ENCODE measurements around the gene SHB.
"Not testable (repeated sequence)": the region's sequence is repeated elsewhere in the genome, so short reads cannot be mapped to it uniquely, and the experiment has no call there.

Gene SHB

GRCh38 chr9:38045939-38046338 lies 23.1 kb downstream of the SHB start:
- in situ Hi-C loops (cut with MboI; ENCODE audit: low sequenced_read_pairs), result not testable (repeated sequence)

DNA sequence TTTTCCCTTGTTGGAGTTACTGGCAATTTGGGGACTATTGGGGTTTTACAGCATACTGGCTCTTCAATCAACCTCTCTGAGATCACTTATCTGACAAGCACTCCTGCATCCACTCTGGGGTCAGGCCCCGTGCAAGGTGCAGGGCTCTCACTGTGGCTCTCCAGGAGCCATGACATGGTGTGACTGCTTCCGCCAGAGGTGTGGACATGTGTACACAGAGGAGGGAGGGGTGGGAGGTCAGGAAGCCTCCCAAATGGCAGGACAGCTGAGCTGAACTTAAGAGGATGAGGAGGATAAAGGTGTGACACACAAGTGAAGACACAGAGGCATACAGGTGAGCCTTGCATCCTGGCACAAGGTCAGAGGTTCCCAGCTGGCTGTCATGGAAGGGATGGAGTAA lies 24.3 kb downstream of the SHB start:
- in situ Hi-C loops (cut with MboI; ENCODE audit: low sequenced_read_pairs), result no loop called here

GRCh38 chr9:38043931-38044623 lies 24.9 kb downstream of the SHB start:
- in situ Hi-C loops (cut with MboI; ENCODE audit: low sequenced_read_pairs), result no loop called here

DNA sequence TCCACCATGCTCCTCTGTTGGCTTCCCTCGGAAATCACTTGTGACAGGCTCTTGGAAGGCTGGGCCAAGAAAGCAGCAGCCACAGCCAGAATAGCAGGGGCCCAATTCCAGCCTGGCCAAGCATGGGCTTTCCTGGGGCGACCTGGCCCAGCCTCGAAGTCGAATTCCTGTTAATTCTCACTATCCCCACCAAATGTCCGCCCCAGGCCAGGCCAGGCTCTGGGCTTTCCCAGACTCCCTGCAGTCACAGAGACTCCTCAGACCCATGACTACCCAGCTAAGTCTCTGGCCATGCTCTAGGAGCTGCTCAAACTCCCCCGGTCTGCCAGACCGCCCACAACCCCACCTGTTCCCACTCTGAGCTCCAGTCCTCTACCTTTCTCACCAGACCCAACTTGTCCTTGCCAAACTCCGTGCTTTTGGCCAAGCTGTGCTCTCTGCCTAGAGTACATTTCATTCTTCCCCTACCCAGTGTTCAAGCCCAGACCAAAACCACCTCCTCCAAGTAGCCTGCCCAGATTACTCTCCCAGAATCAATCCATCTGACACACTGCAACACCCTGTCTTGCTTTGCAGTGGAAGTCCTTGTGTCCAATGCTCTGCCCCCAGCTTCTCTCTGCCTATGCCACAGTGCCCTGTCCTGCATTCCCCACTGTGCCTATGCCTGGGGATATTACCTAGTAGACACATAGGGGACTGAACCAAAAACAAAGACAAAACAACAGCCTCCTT lies 26.2 kb downstream of the SHB start:
- in situ Hi-C loops (cut with MboI; ENCODE audit: low sequenced_read_pairs), result no loop called here

DNA sequence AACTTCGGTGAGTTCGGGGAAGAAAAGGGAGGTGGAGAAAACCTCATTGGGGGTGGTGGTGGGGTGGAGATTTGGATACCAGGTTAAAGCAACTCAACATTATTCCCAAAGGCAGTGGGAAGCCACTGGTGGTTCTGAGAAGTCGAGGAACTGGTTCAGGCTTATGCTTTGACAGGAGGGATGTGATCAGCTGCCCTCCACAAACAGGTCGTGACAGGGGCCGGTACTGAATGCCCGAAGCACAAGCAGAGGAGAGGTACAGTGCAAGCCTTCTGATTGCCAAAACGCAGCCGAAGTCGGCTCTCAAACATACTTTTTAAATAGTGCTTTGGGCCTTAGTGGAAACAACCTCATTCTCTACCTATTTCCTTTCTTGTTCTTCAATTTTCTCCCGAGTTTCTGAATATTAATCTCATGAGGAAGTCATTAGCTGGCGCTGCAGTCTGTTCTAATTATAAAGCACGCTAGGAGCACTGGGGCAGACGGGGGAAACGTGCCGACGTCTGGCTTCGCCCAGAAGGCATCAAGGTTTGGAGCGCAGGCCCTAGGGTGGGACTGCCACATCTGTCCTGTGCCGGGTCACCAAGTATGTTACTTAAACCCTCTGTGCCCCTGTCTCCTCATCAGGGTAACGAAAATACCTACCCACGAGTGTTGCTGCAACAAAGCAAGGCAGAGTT lies 27.3 kb downstream of the SHB start:
- in situ Hi-C loops (cut with MboI; ENCODE audit: low sequenced_read_pairs), result no loop called here

GRCh38 chr9:38039907-38040682 lies 28.9 kb downstream of the SHB start:
- in situ Hi-C loops (cut with MboI; ENCODE audit: low sequenced_read_pairs), result no loop called here

DNA sequence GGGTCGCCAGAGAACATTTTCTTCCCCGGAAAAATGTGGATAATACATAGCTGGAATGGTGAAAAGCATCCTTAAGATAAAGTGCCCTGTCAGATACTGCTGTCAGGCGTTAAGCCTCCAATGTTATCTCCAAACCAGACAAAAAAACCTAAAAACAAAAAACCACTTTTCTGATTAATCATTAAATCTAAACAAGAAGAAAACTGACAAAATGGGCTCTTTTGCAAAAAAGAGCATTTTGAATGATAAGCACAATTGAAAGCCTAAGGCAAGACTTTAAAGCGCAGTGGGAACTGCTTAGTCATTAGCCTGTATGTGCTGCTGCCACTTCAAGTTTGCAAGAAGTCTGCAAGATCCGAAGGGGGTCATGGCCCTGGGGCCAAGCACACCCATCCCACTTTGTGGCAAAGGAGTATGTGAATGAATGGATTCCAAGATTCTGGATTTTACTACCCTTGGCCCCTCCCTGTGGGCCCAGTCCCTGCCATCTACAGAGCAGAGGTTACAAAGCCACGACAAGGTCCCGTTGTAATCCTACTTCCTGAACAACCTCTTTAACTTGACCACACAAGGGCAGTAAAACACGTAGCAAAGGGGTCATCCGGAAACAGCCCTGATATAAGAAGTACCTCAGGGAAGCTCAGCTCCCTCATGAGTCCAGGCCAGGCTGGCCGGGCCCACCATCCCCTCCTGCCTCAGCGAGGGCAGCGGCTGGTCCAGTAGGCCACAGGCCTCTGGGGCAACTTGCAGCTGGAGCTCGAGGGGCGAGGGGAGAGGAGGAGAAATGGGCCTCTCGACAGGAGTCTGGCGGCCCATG lies 29.7 kb downstream of the SHB start:
- in situ Hi-C loops (cut with MboI; ENCODE audit: low sequenced_read_pairs), result no loop called here

GRCh38 chr9:38038307-38039089 lies 30.5 kb downstream of the SHB start:
- in situ Hi-C loops (cut with MboI; ENCODE audit: low sequenced_read_pairs), result no loop called here

- in situ Hi-C loops (cut with MboI; ENCODE audit: low sequenced_read_pairs), result no loop called here
These were observed 31.1 kb downstream of the SHB start for GRCh38 chr9:38037981-38038306.

GRCh38 chr9:38036359-38037084 lies 32.5 kb downstream of the SHB start:
- in situ Hi-C loops (cut with MboI; ENCODE audit: low sequenced_read_pairs), result no loop called here

DNA sequence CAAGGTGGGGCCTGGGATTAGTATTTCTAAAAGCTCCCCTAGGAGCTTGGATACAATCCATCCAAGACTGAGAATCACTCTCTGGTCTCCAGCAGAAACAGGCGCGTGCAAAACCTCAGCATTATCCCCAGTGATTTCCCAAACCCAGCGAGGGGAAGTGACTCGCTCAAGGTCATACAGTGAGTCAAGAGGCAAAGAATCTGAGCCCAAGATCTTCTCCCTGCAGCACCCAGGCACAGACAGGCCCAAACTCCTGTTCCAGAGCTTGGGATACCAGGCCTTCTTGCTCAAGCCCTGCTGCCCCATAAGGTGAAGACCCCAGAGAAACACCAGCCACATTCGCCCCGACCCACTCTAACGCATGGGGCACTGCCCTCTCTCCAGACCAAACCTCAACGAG lies 33.2 kb downstream of the SHB start:
- in situ Hi-C loops (cut with MboI; ENCODE audit: low sequenced_read_pairs), result no loop called here

GRCh38 chr9:38033941-38034340 lies 35.1 kb downstream of the SHB start:
- in situ Hi-C loops (cut with MboI; ENCODE audit: low sequenced_read_pairs), result no loop called here

DNA sequence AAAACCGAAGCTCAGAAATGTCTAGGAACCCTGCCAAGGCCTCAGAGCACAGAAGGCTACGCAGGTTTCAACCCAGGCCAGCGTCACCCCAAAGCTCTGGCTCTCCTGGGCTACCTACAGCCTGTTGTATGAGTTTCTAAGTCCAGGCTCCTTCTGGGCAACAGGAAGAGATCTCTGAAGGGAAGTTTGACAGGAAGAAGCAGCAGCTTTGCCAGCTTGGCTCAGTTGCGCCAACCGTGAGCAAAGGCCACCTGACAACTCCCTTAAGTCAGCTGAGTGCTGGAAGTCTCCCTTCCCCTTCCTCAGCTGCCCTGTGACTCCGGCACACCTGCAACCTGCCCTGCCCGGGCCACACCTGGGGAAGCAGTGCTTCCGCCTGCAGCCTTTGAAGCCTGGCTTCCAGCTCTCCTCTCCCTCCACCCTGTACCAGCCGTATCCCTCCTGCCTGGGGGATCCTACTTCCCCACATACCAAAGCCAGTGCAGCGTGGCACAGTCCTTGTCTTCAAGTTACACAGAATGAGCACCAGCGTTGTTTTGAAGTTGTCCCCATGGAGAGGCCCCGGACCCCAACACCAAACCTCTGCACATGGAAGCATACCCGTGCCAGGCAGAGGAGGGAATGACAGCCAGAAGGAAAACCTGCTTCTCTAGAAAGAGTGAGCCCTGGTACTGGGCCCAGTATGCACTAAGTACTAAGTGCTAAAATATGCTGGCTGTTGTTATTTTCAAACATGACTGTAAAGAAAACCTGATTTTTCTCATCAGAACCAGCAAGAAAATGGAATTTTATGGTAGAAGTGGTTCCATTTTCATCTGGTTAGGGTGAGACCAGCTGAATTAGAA lies 36.5 kb downstream of the SHB start:
- in situ Hi-C loops (cut with MboI; ENCODE audit: low sequenced_read_pairs), result no loop called here

DNA sequence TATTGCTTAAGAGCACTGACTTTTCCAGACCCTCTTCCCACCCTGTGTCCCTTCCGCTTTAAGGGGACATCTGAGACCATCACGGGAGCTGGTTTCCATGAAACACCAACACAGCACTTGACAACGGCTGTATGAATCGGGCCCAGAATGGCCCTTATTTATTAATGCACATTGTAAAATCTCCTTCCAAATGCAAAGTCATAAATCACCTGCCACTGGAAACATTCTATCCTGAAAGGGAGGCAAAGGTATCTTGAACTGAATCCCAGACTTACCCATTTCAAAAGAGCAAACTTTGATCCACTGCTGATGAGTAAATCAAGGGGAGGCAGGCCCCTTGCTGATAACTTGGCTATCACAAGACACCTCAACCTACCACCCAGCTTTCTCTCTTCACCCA lies 37.4 kb downstream of the SHB start:
- in situ Hi-C loops (cut with MboI; ENCODE audit: low sequenced_read_pairs), result no loop called here

DNA sequence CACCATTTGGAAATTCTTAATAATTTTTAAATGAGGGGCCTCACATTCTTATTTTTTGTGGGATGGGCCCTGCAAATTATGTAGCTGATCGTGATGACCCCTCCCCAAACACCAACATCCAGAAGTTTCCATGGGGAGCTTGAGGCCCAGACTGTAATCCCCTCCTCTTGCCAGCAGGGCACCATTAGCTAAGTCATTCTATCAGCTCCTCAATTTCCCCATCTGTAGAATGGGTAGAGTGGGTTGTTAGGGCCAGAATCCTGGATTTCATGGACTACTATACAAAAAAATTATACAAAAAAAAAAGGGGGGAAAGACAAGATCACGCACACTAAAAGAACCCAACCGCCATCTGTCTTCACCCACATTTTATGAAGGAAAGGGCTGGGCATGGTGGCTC lies 38.4 kb downstream of the SHB start:
- in situ Hi-C loops (cut with MboI; ENCODE audit: low sequenced_read_pairs), result no loop called here

- in situ Hi-C loops (cut with MboI; ENCODE audit: low sequenced_read_pairs), result no loop called here
These were observed 39.0 kb downstream of the SHB start for GRCh38 chr9:38029915-38030638.

DNA sequence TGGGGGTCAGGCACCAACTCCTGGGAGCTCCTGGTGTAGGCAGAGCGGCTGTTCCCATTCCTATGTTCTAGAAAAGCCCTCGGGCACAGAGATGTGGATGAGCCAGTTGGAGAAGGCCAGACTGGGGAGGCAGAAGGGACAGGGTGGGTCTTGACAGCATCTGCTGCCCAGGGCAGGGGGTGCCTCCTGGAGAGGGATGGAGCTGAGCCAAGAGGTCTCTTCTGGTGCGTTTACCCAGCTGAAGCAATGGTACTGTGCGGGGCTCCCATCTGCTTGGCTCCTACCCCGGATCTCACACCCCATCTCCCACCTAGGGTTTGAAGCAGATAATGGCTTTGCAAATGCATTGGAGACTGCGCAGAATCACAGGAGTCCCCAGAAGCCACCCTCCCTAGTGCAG lies 41.3 kb downstream of the SHB start:
- in situ Hi-C loops (cut with MboI; ENCODE audit: low sequenced_read_pairs), result no loop called here

Data from HL-60/S4 (cell line).